Measurements from ENCODE around the gene CHAD.

The CHAD gene

DNA sequence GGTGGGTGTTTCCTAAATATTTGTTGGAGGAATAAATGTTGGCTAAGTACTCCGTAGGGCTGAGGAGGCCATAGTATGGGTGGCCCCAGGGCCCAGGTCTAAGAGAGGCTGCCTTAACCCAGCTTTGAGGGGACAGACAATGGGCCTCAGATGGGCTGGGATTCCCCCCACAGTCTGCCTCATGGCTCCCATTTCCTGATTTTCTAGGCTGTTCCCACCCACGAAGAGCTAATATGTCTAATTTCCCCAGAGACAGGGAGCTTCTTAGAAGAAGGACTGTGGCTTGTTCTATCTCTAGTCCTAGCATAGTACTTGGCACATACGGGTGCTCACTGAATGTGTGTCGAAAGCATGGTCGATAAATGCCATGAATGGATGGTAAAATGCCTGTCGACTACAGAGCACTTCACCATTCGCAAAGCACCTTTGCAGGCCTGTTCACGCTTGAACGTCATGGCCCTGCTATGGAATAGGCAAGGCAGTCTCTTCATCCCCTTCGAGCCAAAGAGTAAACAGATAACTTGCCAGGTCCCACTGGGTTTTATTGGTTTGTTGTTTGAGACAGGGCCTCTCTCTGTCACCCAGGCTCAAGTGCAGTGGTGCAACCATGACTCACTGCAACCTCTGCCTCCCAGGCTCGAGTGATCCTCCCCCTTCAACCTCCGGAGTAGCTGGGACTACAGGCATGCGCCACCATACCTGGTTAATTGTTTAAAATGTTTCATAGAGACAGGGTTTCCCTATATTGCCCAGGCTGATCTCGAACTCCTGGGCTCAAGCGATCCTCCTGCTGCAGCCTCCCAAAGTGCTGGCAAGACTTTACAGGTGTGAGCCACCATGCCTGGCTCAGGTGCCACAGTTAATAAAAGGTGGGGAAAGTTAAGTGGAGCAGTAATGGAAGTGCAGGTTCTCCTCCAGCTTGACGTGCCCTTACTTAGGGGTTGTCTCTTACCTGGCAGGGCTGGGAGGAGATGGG lies 9.7 kb downstream of the CHAD start:
- no peak for DNase-seq (ENCODE audit: low read depth in 2 of 2)

- DNase-seq (ENCODE audit: low read depth in 2 of 2), result no peak
Measured at GRCh38 chr17:50458270-50458669, 10.4 kb downstream of the CHAD start.

DNA sequence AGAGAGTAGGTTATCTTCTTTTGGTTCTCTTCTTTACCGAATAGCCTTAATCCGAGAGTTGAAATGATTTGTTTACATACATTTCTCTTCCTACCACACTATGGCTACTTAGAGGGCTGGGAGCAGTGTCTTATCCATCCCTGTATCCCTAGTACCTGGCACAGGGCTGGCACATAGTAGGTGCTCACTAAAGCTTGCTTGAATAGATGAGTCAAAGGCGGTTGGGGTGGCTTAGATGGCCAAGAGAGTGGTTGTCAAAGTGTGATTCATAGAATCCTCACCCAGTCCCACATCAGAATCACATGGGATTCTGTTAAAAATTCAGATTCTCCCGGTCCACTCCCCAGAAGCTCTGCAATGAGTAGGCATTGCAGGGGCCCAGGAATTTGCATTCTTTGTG lies 11.1 kb downstream of the CHAD start:
- no peak for DNase-seq (ENCODE audit: low read depth in 2 of 2)

DNA sequence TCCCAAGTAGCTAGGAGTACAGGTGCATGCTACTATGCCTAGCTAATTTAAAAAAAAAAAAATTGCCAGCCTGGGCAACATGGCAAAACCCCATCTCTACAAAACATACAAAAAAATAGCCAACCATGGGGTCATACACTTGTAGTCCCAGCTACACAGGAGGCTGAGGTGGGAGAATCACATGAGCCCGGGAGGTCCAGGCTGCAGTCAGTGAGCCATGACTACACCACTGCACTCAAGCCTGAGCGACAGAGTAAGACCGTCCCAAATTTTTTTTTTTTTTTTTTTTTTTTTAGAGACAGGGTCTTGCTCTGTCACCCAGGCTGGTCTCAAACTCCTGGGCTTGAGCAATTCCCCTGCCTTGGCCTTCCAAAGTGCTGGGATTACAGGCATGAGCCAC lies 14.8 kb downstream of the CHAD start:
- no peak for DNase-seq (ENCODE audit: low read depth in 2 of 2)

DNA sequence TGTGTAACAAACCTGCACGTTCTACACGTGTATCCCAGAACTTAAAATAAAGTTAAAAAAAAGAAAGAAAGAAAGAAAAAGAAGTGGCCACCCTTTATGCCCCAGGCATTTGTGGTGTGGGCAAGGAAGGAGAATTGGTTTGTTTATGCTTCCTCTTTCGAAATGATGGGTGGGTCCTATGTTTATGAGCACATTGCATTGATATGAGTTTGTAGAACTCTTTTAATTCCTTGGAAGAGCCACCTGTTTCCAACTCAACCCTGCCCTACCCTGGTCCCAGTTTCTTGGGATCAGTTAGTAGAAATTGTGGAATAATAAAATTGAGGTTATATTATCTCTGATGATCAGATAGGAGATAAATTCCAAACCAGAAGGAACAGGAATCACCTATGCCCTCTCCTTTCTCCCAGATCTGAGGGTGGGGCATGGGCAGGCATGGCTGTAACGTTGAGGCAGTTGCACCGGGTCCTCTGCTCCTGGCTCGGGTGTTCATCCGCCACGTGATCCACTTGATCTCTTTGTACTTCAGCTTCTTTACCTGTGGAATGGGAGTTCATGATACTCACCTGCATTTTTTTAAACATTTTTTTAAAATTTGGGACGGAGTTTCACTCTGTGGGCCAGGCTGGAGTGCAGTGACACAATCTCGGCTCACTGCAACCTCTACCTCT lies 15.9 kb downstream of the CHAD start:
- no peak for DNase-seq (ENCODE audit: low read depth in 2 of 2)

DNA sequence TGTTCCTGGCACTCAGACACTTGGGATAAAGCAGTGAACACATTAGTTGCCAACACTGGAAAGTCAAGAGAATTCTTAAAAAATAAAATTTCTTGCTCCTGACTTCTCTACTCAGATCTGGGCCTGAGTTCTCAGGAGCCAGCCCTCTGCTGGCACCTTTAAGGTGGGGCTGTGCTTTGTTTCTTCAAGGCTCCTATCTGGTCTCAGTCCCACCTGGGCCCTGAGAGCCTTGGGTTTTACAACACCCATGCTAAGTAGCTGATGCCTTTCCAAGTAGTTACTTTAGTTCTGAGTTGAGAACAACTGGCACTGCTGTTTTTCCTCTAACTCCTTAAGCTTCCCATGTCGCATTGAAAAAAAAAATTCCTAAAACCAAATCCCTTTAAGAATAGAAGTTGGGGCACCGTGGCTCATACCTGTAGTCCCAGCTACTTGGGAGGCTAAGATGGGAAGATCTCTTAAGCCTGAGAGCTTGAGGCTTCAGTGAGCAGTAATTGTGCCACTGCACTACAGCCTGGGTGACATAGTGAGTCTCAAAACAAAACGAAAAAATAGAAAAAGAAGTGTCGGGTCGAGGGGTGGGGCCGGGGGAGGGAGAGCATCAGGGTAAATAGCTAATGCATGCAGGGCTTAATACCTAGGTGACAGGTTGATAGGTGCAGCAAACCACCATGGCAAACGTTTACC lies 16.6 kb downstream of the CHAD start:
- DNase-seq (ENCODE audit: low read depth in 2 of 2), result no peak

GRCh38 chr17:50448643-50449042 lies 20.0 kb downstream of the CHAD start:
- no peak for DNase-seq (ENCODE audit: low read depth in 2 of 2)

- no peak for DNase-seq (ENCODE audit: low read depth in 2 of 2)
Measured at GRCh38 chr17:50447870-50448595, 20.6 kb downstream of the CHAD start.

GRCh38 chr17:50445730-50446325 lies 22.9 kb downstream of the CHAD start:
- no peak for DNase-seq (ENCODE audit: low read depth in 2 of 2)

DNA sequence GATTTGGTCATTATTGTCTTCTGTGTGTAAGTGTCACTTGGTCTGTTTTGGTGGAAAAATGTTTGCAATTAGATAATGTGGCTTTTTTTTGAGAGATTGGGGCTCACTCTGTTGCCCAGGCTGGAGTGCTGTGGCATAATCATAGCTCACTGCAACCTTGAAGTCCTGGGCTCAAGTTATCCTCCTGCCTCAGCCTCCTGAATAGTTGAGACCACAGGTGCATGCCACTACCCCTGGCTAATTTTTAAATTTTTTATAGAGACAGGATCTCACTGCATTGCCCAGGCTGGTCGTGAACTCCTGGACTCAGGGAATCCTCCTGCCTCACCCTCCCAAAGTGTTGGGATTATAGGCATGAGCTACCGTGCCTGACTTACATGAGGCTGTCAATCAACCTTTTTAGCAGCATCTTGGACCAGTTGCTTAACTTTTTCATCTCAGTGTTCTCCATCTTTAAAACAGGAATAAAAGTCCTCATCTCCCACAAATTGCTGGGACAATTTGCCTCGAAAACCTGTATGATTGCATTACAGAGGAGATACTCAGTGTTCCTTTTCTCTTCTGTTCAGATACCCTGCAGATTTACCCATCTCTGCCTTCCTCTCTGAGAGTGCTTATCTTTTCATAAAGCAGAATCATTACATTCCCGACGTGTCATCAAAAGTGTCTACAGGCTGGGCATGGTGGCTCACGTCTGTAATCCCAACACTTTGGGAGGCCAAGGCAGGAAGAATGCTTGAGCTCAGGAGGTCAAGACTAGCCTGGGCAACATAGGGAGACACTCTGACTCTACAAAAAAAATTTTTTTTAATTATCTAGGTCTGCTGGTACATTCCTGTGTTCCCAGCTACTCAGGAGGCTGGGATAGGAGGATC lies 23.6 kb downstream of the CHAD start:
- DNase-seq (ENCODE audit: low read depth in 2 of 2), result no peak

GRCh38 chr17:50443505-50443974 lies 25.1 kb downstream of the CHAD start:
- DNase-seq (ENCODE audit: low read depth in 2 of 2), result no peak

- no peak for DNase-seq (ENCODE audit: low read depth in 2 of 2)
Measured at GRCh38 chr17:50440838-50441829, 27.5 kb downstream of the CHAD start.

DNA sequence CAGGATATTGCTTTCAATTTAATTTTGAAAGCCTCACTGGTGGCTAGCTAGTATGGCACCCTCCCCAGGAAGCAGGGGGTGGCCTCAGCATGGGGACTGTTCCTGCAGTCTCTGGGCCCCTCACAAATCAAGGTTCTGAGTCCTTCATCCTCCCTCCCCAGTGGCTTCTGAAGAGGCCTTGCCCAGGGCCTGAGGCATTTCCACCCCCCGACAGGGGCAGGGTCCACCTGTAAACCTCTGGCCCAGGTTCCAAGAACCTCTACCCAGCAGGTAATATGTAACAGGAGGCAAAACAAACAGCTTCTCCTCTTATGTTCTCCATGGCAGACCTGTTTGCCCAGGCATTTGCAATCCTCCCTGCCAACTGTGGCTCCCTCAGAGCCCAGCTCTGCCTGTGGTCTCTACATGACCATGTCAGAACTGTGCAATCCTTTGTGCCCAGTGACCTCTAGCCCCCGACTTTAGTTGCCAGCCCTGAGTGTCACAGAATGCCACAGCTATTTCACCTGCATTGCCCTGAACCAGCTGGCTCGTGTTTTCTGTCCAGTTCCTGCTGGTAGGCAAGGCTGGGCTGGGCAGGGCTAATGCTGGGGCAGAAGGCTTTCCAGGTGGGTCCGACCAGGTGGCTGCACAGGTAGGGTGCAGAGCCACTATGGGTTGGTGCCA lies 28.4 kb downstream of the CHAD start:
- no peak for DNase-seq (ENCODE audit: low read depth in 2 of 2)

DNA sequence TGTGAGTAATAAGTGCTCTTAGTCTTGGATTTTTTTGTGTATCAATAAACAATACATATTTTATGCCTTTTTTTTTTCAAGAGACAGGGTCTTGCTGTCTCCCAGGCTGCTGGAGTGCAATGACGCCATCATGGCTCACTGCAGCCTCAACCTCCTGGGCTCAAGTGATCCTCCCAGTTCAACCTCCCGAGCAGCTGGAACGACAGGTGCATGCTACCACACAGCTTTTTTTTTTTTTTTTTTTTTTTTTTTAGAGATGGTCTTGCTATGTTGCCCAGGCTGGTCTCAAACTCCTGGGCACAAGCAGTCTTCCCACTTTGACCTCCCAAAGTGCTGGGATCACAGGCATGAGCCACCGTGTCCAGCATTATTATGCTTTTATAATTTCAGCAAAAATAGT lies 29.7 kb downstream of the CHAD start:
- DNase-seq (ENCODE audit: low read depth in 2 of 2), result no peak

DNA sequence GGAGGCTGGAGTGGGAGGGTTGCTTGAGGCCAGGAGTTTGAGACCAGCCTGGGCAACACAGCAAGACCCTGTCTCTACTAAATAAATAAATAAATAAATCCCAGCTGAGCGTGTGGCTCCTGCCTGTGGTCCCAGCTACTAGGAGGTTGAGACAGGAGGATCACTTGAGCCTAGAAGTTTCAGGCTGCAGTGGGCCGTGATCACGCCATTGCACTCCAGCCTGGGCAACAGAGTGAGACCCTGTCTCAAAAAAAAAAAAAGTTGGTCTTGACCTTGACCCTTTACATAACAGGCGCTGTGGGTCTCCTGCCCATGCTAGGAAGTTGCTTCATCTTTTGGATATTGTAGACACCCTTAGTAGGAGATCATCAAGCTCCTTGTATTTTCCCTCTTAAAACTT lies 31.3 kb downstream of the CHAD start:
- DNase-seq (ENCODE audit: low read depth in 2 of 2), result no peak

DNA sequence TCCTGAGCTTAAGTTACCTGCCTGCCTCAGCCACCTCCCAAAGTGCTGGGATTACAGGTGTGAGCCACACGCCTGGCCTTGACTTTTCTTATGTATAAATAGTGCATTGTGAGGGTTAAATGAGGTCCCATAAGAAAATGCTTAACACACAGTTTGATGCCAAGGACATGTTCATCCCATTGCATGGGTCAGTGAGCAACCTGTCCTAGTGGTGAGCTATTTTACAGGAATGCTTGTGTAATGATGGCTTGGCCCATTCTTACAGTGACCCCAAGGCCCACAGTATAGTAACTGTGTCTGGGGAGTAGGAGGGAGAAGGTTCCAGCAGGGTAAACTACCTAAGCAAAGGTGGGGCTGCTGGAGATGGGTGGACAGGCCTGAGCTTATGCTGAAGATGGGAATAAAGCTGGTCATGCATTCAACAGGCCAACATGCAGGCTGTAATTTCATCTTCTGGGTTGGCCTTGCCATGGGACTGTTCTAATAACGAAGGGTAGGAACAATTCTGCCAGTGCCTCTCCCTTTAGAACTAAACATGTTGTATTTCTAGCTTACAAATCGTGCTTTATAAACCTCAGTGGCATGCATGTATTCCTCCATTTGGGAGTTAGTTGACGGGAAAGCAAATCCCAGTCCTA lies 36.4 kb downstream of the CHAD start:
- no peak for DNase-seq (ENCODE audit: low read depth in 2 of 2)

GRCh38 chr17:50430821-50431618 lies 37.7 kb downstream of the CHAD start:
- no peak for DNase-seq (ENCODE audit: low read depth in 2 of 2)

All from stimulated activated CD8-positive, alpha-beta memory T cell treated with anti-CD3 and anti-CD28 coated beads, Interleukin-15, amount 100 ng/mL, for 4 hours (primary cell).